Mucosa of rectum (tissue), 2 donors: Measurements from ENCODE around the gene MED27.

Experiments used
- H3K27ac ChIP-seq, 2 donors: one replicate each; pipeline ENCODE4 v1.7.0; 2013; ENCODE audit warnings: inconsistent platforms in 2 of 2, low read depth in 2 of 2, low read length in 2 of 2
- H3K27me3 ChIP-seq, 2 donors: one replicate each; pipeline ENCODE4 v1.7.0; 2013; ENCODE audit warnings: low read length in 2 of 2; ENCODE audit not compliant: control insufficient read depth in 2 of 2, insufficient read depth in 2 of 2
- H3K36me3 ChIP-seq, 2 donors: one replicate each; pipeline ENCODE4 v1.7.0; 2013; ENCODE audit warnings: low read length in 2 of 2; ENCODE audit not compliant: control insufficient read depth in 2 of 2, insufficient read depth in 2 of 2
- H3K4me1 ChIP-seq, 2 donors: one replicate each; pipeline ENCODE4 v1.7.0; 2013; ENCODE audit warnings: low read length in 2 of 2, mild to moderate bottlenecking in 1 of 2; ENCODE audit not compliant: control insufficient read depth in 2 of 2, insufficient read depth in 2 of 2
- H3K4me3 ChIP-seq, 2 donors: one replicate each; pipeline ENCODE4 v1.7.0; 2013; ENCODE audit warnings: low read length in 2 of 2
- H3K9ac ChIP-seq, 2 donors: one replicate each; pipeline ENCODE4 v1.7.0; 2013; ENCODE audit warnings: low read length in 2 of 2, low read depth in 1 of 2, mild to moderate bottlenecking in 1 of 2
- H3K9me3 ChIP-seq, 2 donors: one replicate each; pipeline ENCODE4 v1.7.0; 2013; ENCODE audit warnings: low read length in 2 of 2; ENCODE audit not compliant: control insufficient read depth in 2 of 2
- donor health status: healthy.
- donor health status: Normal muscosa, but diverticular disease.

Gene MED27

GRCh38 chr9:131976157-131977108, 103.2 kb downstream of the MED27 start:
- Histone ChIP-seq H3K4me1 (no peaks in the 10 kb centered on the region), H3K9me3 (no peaks in the 10 kb centered on the region), H3K27me3 (no peaks in the 10 kb centered on the region), H3K36me3 (no peaks in the 10 kb centered on the region), H3K4me3 (no peak overlapping the region), H3K27ac (no peak overlapping the region), H3K9ac (no peak overlapping the region)

- Histone ChIP-seq H3K9ac (no peak overlapping the region), H3K4me3 (no peak overlapping the region), H3K36me3 (no peaks in the 10 kb centered on the region), H3K4me1 (no peaks in the 10 kb centered on the region), H3K27me3 (no peaks in the 10 kb centered on the region), H3K9me3 (no peaks in the 10 kb centered on the region), H3K27ac (no peak overlapping the region)
These were observed 106.8 kb downstream of the MED27 start for GRCh38 chr9:131972889-131973288.

GRCh38 chr9:131971482-131972074, 108.1 kb downstream of the MED27 start:
- Histone ChIP-seq H3K9ac (no peak overlapping the region), H3K4me1 (no peaks in the 10 kb centered on the region), H3K4me3 (no peak overlapping the region), H3K36me3 (no peaks in the 10 kb centered on the region), H3K27ac (no peak overlapping the region), H3K9me3 (no peaks in the 10 kb centered on the region), H3K27me3 (no peaks in the 10 kb centered on the region)

GRCh38 chr9:131969469-131969989, 110.1 kb downstream of the MED27 start:
- Histone ChIP-seq H3K9me3 (no peaks in the 10 kb centered on the region), H3K36me3 (no peaks in the 10 kb centered on the region), H3K27me3 (no peaks in the 10 kb centered on the region), H3K9ac (no peak overlapping the region), H3K27ac (no peak overlapping the region), H3K4me3 (no peak overlapping the region), H3K4me1 (no peaks in the 10 kb centered on the region)

GRCh38 chr9:131968632-131969031, 111.0 kb downstream of the MED27 start:
- Histone ChIP-seq H3K4me3 (no peak overlapping the region), H3K36me3 (no peaks in the 10 kb centered on the region), H3K9me3 (no peaks in the 10 kb centered on the region), H3K27me3 (no peaks in the 10 kb centered on the region), H3K27ac (no peak overlapping the region), H3K9ac (no peak overlapping the region), H3K4me1 (no peaks in the 10 kb centered on the region)

GRCh38 chr9:131965841-131966240, 113.8 kb downstream of the MED27 start:
- no peaks in the 10 kb centered on the region for H3K4me1 ChIP-seq
- no peak overlapping the region for H3K27ac ChIP-seq
- H3K36me3 ChIP-seq, result no peaks in the 10 kb centered on the region
- H3K27me3 ChIP-seq, result no peaks in the 10 kb centered on the region
- no peaks in the 10 kb centered on the region for H3K9me3 ChIP-seq
- no peak overlapping the region for H3K4me3 ChIP-seq
- H3K9ac ChIP-seq, result no peak overlapping the region

- Histone ChIP-seq H3K36me3 (no peaks in the 10 kb centered on the region), H3K4me1 (no peaks in the 10 kb centered on the region), H3K27me3 (no peaks in the 10 kb centered on the region), H3K9me3 (no peaks in the 10 kb centered on the region), H3K27ac (no peak overlapping the region), H3K9ac (no peak overlapping the region), H3K4me3 (no peak overlapping the region)
These were observed 114.6 kb downstream of the MED27 start for GRCh38 chr9:131965103-131965502.

- no peak overlapping the region for H3K4me3 ChIP-seq
- H3K27me3 ChIP-seq, result no peaks in the 10 kb centered on the region
- H3K9ac ChIP-seq, result no peak overlapping the region
- H3K9me3 ChIP-seq, result no peaks in the 10 kb centered on the region
- no peak overlapping the region for H3K27ac ChIP-seq
- H3K4me1 ChIP-seq, result no peaks in the 10 kb centered on the region
- no peaks in the 10 kb centered on the region for H3K36me3 ChIP-seq
These were observed 116.3 kb downstream of the MED27 start for GRCh38 chr9:131963072-131964030.

- no peak overlapping the region for H3K9ac ChIP-seq
- no peaks in the 10 kb centered on the region for H3K36me3 ChIP-seq
- H3K4me1 ChIP-seq, result no peaks in the 10 kb centered on the region
- no peak overlapping the region for H3K4me3 ChIP-seq
- H3K27me3 ChIP-seq, result no peaks in the 10 kb centered on the region
- no peaks in the 10 kb centered on the region for H3K9me3 ChIP-seq
- no peak overlapping the region for H3K27ac ChIP-seq
These were observed 118.2 kb downstream of the MED27 start for GRCh38 chr9:131961496-131961880.
